ENCODE data around the gene E2F4. TPM values are rescaled to one million over a fixed set of nuclear protein-coding genes. Genes with fewer than 3 reads are reported as not detected.

The E2F4 gene
- polyA plus RNA-seq, 6 donors from 2014 or later: 54.0 to 75.9 (median 61.7) TPM

GRCh38 chr16:67170949-67171649, 20.9 kb upstream of the E2F4 start:
- H3K27me3 Mint-ChIP-seq: peaks cover 52 to 91% (median 81%) of the 10 kb centered on the region in 3 donors
- peaks cover 0 to 18% of the 10 kb centered on the region in 2 donors for H3K36me3 Mint-ChIP-seq
- peaks cover 29 to 35% (median 31%) of the 10 kb centered on the region in 3 donors for H3K4me1 Mint-ChIP-seq
- H3K27ac Mint-ChIP-seq: no peak overlapping the region
- H3K9me3 Mint-ChIP-seq: peaks cover 0 to 1% (median 0%) of the 10 kb centered on the region in 7 donors
- ATAC-seq (ENCODE audit: low read depth in 2 of 2) (no peak), DNase-seq (no peak)
- peak overlapping the region; percentile 23 to 72 (median 64) for H3K4me3 Mint-ChIP-seq

- no peak for DNase-seq
- Mint-ChIP-seq H3K4me1 (peaks cover 23 to 38% (median 32%) of the 10 kb centered on the region in 3 donors), H3K27ac (peak overlapping the region in 2 of 6 donors; percentile 80 to 83), H3K27me3 (peaks cover 61 to 86% (median 81%) of the 10 kb centered on the region in 3 donors), H3K9me3 (peaks cover 0 to 1% (median 0%) of the 10 kb centered on the region in 7 donors), H3K4me3 (peak overlapping the region; percentile 60 to 91 (median 87)), H3K36me3 (peaks cover 0 to 14% of the 10 kb centered on the region in 2 donors)
- ATAC-seq (ENCODE audit: low read depth in 2 of 2): no peak
These were observed 18.6 kb upstream of the E2F4 start for GRCh38 chr16:67173323-67173722.

- peaks cover 0 to 14% of the 10 kb centered on the region in 2 donors for H3K36me3 Mint-ChIP-seq
- peak overlapping the region in 2 of 6 donors; percentile 83 to 92 for H3K27ac Mint-ChIP-seq
- peaks cover 28 to 43% (median 33%) of the 10 kb centered on the region in 3 donors for H3K4me1 Mint-ChIP-seq
- peaks cover 0 to 1% (median 0%) of the 10 kb centered on the region in 7 donors for H3K9me3 Mint-ChIP-seq
- peak overlapping the region; percentile 60 to 91 (median 87) for H3K4me3 Mint-ChIP-seq
- peaks cover 62 to 85% (median 81%) of the 10 kb centered on the region in 3 donors for H3K27me3 Mint-ChIP-seq
- DNase-seq: peak; percentile 53
- peak; percentile 73 to 78 for ATAC-seq (ENCODE audit: low read depth in 2 of 2)
These were observed 17.9 kb upstream of the E2F4 start for GRCh38 chr16:67173808-67174705.

GRCh38 chr16:67174706-67175231, 17.2 kb upstream of the E2F4 start:
- H3K27ac Mint-ChIP-seq: no peak overlapping the region
- H3K36me3 Mint-ChIP-seq: peaks cover 0 to 14% of the 10 kb centered on the region in 2 donors
- peaks cover 0 to 1% (median 0%) of the 10 kb centered on the region in 7 donors for H3K9me3 Mint-ChIP-seq
- DNase-seq: no peak
- peak overlapping the region in 6 of 8 donors; percentile 21 to 89 (median 75) for H3K4me3 Mint-ChIP-seq
- peaks cover 58 to 85% (median 78%) of the 10 kb centered on the region in 3 donors for H3K27me3 Mint-ChIP-seq
- H3K4me1 Mint-ChIP-seq: peaks cover 25 to 39% (median 31%) of the 10 kb centered on the region in 3 donors
- no peak for ATAC-seq (ENCODE audit: low read depth in 2 of 2)

GRCh38 chr16:67176662-67177061, 15.3 kb upstream of the E2F4 start:
- no peak for DNase-seq
- Mint-ChIP-seq H3K27ac (no peak overlapping the region), H3K27me3 (peaks cover 45 to 70% (median 61%) of the 10 kb centered on the region in 3 donors), H3K9me3 (no peaks in the 10 kb centered on the region), H3K4me1 (peaks cover 19 to 33% (median 19%) of the 10 kb centered on the region in 3 donors), H3K36me3 (peaks cover 0 to 5% of the 10 kb centered on the region in 2 donors), H3K4me3 (peak overlapping the region in 3 of 8 donors; percentile 26 to 64 (median 63))
- no peak for ATAC-seq (ENCODE audit: low read depth in 2 of 2)

- H3K27me3 Mint-ChIP-seq: peaks cover 40 to 56% (median 50%) of the 10 kb centered on the region in 3 donors
- DNase-seq (no peak), ATAC-seq (ENCODE audit: low read depth in 2 of 2) (peak; percentile 53 to 56)
- no peaks in the 10 kb centered on the region for H3K9me3 Mint-ChIP-seq
- H3K36me3 Mint-ChIP-seq: no peaks in the 10 kb centered on the region
- H3K4me1 Mint-ChIP-seq: peaks cover 15 to 31% (median 18%) of the 10 kb centered on the region in 3 donors
- H3K4me3 Mint-ChIP-seq: peak overlapping the region; percentile 24 to 82 (median 66)
- H3K27ac Mint-ChIP-seq: no peak overlapping the region
These were observed 13.9 kb upstream of the E2F4 start for GRCh38 chr16:67177743-67178699.

- ATAC-seq (ENCODE audit: low read depth in 2 of 2) (no peak), DNase-seq (no peak)
- Mint-ChIP-seq H3K27ac (no peak overlapping the region), H3K27me3 (peaks cover 29 to 43% (median 39%) of the 10 kb centered on the region in 3 donors), H3K9me3 (no peaks in the 10 kb centered on the region), H3K36me3 (no peaks in the 10 kb centered on the region), H3K4me3 (peak overlapping the region in 2 of 8 donors; percentile 16 to 76), H3K4me1 (peaks cover 4 to 19% (median 6%) of the 10 kb centered on the region in 3 donors)
These were observed 12.4 kb upstream of the E2F4 start for GRCh38 chr16:67179421-67180080.

- ATAC-seq (ENCODE audit: low read depth in 2 of 2): no peak
- no peaks in the 10 kb centered on the region for H3K9me3 Mint-ChIP-seq
- H3K27ac Mint-ChIP-seq: no peak overlapping the region
- DNase-seq: no peak
- H3K4me1 Mint-ChIP-seq: peaks cover 6 to 21% (median 10%) of the 10 kb centered on the region in 3 donors
- peaks cover 29 to 43% (median 39%) of the 10 kb centered on the region in 3 donors for H3K27me3 Mint-ChIP-seq
- no peak overlapping the region for H3K4me3 Mint-ChIP-seq
- no peaks in the 10 kb centered on the region for H3K36me3 Mint-ChIP-seq
These were observed 11.8 kb upstream of the E2F4 start for GRCh38 chr16:67180166-67180565.

- Mint-ChIP-seq H3K36me3 (no peaks in the 10 kb centered on the region), H3K4me3 (no peak overlapping the region), H3K27me3 (peaks cover 27 to 36% (median 29%) of the 10 kb centered on the region in 3 donors), H3K4me1 (peaks cover 11 to 23% (median 16%) of the 10 kb centered on the region in 3 donors), H3K27ac (no peak overlapping the region), H3K9me3 (no peaks in the 10 kb centered on the region)
- no peak for DNase-seq
- ATAC-seq (ENCODE audit: low read depth in 2 of 2): no peak
These were observed 10.6 kb upstream of the E2F4 start for GRCh38 chr16:67181346-67181745.

- Mint-ChIP-seq H3K27ac (no peak overlapping the region), H3K9me3 (no peaks in the 10 kb centered on the region), H3K4me1 (peaks cover 11 to 18% (median 16%) of the 10 kb centered on the region in 3 donors), H3K36me3 (no peaks in the 10 kb centered on the region), H3K27me3 (peaks cover 20 to 28% (median 20%) of the 10 kb centered on the region in 3 donors), H3K4me3 (no peak overlapping the region)
- DNase-seq (no peak), ATAC-seq (ENCODE audit: low read depth in 2 of 2) (no peak)
These were observed 9.7 kb upstream of the E2F4 start for GRCh38 chr16:67182288-67182687.

- Mint-ChIP-seq H3K27ac (no peak overlapping the region), H3K4me3 (no peak overlapping the region), H3K9me3 (no peaks in the 10 kb centered on the region), H3K36me3 (no peaks in the 10 kb centered on the region), H3K4me1 (peaks cover 11 to 16% (median 14%) of the 10 kb centered on the region in 3 donors), H3K27me3 (peaks cover 11 to 22% (median 14%) of the 10 kb centered on the region in 3 donors)
- ATAC-seq (ENCODE audit: low read depth in 2 of 2): no peak
- DNase-seq: no peak
These were observed 8.7 kb upstream of the E2F4 start for GRCh38 chr16:67183284-67183626.

Data from naive B cell (primary cell).